ENCODE data around the gene ADISSP.
A peak's percentile ranks its signal among the peaks of the same experiment; 100 is the strongest.
"Not testable (repeated sequence)": the region's sequence is repeated elsewhere in the genome, so short reads cannot be mapped to it uniquely, and the experiment has no call there.

ADISSP gene

DNA sequence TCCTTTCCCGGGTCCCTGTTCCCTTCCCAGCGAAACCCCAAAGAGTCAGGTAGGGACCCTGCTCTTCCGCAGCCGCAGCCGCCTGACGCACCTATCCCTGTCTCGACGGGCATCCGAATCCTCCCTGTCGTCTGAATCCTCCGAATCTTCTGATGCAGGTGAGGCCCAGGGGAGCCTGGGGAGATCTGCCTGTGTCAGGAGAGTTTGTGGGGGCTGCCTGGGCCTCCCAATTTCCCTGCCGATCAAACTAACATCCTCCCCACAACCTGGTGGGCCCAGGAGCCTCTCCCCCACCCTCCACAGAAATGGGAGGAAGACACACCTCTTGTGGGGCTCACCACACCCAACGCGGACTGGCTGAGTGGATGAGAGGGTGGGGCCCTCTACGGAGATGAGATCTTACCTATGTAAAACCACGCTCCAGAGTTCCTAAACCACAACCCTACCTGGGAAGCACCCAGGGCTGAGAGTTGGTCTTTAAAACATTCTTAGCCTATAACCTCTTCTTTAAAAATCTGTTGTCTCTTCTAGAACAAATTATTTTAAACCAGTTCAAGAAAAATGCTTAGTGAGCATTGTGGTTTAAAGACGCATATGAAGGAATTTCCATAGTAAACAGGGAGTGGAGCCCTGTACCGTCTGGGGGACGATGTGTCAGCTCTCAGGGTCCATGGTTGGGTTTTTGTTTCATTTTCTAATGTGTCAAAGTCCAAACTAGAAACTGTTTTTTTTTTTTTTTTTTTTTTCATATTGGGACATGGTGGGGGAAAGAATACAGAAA, 30.2 kb upstream of the ADISSP start:
- no peak for DNase-seq

DNA sequence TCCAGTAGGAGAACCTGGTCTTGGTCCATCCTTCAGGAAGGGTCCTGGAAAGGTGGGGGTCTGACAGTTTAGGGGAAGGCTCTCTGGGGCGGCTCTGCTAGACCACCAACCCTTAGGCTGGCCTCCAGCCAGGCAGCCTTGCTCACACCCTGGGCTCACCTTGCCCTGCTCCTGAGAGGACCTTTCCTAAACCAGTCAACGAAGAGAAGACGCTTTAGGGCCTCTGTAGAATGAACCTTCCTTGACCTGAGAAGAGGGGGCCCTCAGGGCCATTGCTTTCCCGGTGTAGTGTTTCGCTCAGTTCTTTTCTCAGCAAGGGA, 29.6 kb upstream of the ADISSP start:
- DNase-seq = no peak

DNA sequence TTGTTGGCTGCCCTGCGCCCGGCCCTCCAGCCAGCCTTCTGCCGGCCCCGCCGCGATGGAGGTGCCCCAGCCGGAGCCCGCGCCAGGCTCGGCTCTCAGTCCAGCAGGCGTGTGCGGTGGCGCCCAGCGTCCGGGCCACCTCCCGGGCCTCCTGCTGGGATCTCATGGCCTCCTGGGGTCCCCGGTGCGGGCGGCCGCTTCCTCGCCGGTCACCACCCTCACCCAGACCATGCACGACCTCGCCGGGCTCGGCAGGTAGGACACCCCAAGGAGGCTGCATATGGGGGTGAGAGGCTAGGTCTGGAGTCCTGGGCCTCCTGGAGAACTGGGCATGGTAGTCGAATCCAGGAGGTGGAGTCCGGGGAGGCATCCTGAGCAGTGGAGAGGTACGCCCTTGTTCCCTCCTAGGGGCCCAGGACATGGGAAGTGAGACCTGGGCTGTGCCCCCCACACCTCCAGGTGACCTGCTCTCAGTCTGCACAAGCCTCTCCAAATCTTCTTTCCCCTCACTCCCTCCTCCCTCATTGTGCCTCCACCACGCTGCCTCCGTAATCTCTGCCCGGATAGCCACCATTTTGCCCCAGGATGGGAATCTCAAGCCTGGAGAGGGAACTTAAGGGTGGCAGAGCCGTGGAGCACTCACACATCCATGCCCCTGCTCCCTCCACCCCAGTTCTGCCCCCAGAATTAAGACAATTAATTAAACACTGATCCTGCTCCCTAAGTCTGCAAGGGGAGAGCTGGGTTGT, 29.1 kb upstream of the ADISSP start:
- DNase-seq = no peak

DNA sequence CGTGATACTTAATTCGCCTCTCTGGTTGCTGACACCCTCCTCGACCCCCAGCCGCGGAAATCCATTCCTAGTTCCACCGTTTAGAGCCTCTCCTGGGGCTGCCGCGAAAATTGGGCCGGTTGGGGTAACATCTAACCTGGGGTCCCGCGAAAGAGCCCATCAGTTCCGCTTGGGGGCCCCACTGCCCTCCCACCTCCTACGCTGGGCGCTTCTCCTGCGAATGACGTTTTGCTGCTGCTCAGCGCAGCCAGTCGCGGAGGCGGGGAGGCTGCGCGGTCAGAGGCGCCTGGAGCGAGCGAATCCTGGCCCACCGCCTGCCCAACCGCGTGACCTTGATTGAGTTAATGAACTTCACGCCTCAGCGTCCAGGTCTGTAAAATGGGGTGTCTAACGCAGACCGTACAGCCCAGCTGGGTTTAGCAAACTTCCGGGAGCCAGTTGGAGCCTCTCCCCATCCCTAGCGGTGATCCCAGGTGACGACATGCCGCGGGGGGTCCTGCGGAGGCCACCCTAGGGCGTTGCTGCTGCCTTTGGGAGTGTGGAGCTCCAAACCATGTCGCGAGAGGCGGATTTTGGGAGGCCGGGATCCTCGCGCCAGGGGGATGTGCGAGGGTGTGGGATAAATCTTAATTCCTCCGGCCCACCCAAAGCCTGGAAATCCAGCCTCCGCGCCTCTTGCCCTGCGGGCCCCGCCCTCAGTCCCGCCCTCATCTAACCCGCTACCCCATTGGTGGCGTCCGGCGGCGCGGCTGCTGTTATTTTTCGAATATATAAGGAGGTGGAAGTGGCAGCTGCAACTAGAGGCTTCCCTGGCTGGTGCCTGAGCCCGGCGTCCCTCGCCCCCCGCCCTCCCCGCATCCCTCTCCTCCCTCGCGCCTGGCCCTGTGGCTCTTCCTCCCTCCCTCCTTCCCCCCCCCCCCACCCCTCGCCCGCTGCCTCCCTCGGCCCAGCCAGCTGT, 28.2 kb upstream of the ADISSP start, which contains the start of gene CDC25B:
Gene CDC25B, plus strand, starts transcription at position 800 of the 958 bp plus-strand sequence. CDS start 222 bp downstream, outside the sequence.
- DNase-seq = peak; percentile 83

DNA sequence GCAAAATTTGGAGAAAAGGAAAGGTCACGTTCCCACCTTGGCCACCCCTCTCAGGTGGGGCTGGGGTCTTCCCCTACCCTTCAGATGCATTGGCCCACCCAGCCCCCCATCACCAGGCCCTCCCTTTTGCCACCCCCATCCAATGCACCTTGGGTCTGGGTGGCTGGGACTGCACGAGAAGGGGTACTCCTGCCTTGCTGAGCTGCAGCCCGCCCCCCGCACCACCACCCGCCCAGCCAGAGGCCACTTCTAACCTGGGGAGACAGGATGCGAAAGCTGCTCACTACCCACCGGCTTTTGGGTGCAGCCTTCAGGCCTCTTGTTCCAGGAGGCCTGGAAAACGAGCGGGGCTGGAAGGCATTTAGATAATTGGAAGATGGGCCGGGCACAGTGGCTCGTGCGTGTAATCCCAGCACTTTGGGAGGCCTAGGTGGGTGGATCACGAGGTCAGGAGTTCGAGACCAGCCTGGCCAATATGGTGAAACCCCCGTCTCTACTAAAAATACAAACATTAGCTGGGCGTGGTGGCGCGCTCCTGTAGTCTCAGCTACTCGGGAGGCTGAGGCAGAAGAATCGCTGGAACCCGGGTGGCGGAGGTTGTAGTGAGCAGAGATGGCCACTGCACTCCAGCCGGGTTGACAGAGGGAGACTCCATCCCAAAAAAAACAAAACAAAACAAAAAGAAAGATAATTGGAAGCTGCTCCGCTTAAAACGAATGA, 27.3 kb upstream of the ADISSP start:
- no peak for DNase-seq

DNA sequence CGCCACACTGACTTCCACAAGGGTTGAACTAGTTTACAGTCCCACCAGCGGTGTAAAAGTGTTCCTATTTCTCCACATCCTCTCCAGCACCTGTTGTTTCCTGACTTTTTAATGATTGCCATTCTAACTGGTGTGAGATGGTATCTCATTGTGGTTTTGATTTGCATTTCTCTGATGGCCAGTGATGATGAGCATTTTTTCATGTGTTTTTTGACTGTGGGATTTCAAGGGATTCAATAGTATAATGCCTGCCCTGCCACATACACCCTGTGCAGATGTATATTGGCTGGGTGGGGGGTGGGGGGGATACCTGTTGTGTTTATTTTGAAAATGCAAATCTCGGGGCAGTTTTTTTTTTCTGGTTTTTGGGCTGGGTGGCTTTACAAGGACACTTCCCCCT, 26.6 kb upstream of the ADISSP start:
- DNase-seq = not testable (repeated sequence)

DNA sequence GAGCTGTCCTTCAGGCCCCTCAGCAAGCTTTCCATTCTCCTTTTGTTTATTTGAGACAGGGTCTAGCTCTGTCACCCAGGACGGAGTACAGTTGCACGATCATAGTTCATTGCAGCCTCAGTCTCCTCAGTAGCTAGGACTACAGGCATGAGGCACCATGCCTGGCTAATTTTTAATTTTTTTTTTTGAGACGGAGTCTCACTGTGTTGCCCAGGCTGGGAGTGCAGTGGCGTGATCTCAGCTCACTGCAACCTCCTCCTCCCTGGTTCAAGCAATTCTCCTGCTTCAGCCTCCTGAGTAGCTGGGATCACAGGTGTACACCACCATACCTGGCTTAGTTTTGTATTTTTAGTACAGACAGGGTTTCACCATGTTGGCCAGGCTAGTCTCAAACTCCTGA, 21.6 kb upstream of the ADISSP start:
- DNase-seq = not testable (repeated sequence)

DNA sequence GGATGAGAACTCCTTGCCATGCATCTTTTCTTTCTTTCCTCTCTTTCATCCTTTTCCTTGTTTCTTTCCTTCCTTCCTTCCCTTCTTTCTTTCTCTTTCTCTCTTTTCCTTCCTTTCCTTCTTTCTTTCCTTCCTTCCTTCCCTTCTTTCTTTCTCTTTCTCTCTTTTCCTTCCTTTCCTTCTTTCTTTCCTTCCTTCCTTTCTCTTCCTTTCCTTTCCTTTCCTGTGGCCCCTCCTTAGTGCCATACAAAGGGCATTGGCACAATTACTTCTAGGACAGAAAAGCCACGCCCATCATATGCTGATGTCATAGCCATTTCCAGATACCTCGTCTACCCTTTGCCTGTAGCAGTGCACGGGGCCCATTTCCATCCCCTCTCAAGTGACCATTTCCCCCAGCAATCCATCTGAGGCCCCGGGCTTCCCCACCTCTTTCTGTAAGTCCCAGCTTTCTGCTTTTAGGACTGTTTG, 21.2 kb upstream of the ADISSP start:
- DNase-seq = no peak

DNA sequence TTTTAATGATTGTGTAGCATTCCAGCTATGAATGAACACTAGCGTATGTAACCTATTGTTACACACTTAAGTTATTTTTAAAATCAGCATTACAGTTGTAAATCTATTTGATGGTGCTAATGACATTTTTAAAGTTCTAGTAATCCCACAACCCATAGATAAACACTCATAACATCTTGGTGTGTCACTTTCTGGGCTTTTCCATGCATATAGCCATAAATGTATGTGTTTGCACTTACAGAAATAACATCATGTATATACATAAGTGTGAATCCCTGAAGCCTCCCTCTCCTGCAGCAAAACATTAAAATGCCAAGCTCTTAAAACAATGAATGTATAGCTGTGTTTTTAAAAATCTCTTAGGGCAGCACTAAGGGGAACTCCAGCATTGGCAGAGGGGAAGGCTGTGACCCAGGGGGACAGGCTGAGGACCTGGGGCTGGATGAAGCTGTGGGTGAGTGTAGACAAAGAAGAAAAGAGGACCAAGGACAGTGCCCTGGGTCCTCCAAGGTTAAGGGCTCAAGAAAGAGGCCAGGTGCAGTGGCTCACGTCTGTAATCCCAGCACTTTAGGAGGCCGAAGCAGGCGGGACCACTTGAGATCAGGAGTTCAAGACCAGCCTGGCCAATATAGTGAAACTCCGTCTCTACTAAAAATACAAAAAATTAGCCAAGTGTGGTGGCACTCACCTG, 19.9 kb upstream of the ADISSP start:
- no peak for DNase-seq

DNA sequence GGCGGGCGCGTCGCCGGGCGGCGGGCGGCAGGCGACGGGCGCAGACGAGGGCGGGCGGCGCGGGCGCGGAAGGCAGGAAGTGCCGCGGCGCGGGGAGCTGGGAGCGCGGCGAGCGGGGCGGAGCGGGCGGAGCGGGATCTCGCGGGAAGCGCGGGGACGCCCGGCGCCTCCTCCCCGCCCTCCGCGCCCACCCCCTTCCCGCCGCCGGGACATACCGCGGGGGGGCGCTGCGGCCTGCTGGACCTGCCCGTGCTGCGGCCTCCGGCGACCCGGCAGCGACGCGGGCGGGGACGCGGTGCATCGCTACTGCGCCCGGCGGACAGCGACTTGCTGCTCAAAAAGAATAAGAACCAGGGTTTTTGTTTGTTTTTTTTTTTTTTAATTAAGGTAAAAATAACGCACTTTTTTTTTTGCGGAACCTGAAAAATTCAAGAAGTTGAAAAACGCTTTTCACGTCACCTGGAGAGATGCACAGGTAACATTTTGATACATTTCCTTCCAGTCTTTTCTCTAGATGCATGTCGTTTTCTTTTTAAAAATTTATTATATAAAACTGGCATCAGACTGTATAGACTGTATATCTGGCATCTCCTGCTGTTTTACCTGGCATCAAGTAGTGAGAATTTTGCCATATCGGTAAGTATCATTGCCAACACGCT, 19.2 kb upstream of the ADISSP start, which contains the start of gene CENPB:
Gene CENPB, minus strand, starts transcription at position 76 of the 659 bp plus-strand sequence. CDS start 257 bp downstream, outside the sequence.
- DNase-seq = peak; percentile 84

DNA sequence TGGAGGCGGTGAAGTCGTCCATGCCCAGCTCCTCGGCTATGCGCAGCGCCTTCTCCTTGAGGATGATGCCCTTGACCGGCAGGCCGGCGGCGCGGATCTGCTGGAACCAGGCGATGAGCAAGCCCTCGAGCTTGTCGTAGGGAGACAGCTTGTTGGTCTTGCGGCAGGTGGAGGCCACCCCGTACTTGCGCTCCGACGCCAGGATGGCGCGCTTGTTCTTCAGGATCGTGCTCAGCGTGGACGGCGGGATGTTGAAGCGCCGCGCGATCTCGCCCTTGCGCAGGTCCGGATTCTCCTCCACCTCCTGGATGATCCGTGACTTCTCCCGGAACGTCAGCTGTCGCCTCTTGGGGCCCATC, 18.6 kb upstream of the ADISSP start:
- no peak for DNase-seq

DNA sequence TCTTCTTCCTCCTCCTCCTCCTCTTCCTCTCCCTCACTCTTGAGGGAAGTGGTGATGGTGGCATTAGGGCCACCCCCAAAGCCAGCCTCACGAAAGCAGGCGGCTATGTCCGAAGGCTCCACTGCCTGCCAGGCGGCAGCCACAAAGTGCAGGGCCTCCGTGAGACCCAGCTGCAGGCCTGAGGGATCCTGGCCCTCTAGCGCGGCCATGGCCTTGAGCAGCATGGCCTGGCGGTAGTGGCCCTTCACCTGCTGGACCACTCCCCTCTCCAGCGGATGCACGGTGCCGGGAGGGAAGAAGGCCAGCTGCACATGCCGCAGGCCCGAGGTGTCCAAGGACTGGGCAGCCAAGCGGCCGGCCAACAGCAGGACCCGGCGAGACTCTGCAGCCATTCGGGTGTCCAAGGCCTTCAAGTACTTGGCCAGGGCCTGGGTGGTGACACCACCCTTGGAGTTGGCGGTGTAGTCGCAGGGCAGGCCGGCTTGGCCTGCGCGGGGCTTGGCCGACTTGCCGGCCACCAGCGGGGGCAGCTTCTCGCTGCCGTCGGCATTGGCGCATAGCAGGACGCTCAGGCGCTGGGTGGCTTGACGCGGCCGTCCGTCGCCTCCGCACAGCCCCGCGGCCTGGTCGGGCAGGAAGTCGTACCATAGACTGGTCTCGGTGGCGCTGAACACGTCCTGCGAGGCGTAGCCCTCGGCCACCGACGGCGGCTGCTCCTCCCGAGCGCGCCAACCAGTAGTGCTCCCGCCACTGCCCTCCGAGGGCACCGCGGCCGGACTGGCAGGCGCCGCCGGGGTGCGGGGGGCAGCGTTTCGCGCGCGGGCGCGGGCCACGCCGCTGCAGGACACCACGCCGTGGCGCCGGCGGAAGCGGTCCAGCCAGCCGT, 17.9 kb upstream of the ADISSP start:
- DNase-seq = peak; percentile 49

DNA sequence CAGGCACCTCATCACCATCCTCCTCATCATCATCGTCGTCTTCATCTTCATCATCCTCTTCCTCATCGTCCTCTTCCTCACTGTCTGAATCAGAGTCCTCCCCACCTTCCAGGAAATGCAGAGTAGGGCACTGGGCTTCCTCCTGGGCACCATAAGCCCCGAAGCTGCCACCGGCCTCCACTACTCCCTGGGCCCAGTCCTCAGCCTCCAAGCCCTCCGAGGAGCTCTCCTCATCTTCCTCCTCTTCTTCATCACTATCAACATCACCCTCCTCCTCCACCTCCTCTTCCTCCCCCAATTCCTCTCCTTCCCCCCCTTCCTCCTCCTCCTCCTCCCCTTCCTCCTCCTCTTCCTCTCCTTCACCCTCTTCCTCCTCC, 17.3 kb upstream of the ADISSP start:
- no peak for DNase-seq

DNA sequence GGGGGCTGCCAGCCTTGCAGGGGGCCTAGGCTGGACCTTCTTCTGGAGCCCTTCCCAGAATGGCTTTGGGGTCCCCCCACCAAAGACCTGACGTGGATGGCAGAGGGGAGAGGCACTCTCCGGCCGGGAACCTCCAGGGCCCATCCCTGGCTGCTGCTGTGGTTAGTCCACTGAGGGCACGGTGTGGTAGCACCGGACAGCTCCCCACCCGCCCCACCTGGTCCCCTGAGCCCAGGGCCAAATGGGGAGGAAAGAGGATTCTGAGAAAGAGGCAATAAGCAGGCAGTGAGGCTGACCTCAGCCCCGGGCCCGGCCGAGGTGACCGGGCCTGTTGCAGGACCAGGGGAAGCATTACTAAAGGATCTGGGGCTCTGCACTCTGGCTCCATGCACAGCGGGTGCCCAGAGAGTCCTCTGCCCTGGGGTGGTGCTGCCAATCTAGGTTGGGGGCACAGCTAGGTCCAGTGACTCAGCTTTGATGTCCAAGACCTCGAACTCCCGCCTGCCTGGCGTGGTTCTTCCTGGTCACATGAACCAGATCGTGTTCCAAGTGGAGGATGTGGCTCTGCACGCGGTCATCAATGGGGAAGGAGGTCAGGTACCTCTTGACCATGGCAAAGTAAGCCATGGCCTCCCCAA, 16.8 kb upstream of the ADISSP start:
- no peak for DNase-seq

DNA sequence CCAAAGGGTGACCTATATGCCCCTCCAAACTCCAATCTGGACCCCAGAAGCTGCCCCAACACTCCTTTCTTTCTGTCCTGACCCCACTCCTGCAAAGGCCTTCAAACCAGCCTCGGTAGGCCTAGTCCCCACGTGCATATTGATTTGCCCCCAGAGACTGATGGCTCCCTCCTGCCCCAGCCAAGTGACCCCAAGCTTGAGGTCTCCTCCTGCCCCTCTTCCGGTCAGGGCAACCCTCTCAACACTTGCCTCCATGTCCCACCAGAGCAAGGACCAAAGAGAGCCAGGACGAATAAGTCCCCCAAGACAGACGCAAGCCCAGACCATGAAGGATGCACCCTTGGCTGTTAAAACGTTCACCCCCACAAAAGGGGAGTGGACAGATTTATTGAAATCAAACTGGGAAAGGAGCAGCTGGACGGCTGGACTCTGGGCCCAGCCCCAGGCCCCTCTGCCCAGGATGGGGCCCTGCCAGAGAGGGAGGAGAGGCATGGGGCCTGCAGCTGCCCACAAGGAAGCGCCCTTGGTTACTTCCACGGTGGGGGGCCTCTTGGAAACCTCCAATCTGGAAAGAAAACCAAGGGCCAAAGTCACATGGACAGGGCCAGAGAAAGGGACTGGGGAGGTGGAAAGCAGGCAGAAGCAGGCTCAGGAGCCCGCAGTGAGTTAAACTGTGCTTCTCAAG, 16.1 kb upstream of the ADISSP start:
- no peak for DNase-seq

DNA sequence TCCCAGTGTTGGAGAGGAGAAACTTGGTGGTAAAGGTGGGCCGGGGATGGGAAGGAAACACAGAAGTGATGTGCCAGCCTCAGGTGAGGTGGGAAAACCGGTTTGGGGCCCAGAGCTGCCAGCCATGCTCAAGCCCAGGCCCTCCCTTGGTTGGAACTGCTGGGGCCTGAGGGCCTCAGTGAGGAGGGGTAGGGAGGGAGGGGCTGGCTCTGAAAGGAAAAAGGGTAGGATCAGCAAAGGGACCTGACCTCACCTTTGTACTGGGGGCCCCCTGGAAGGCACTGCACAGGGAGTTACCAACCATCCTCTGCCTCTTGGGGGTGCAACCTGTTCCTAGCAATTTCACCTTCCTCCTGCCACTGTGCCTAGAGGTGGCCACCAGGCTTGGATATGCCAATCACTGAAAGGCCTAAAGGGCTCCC, 15.5 kb upstream of the ADISSP start:
- no peak for DNase-seq

DNA sequence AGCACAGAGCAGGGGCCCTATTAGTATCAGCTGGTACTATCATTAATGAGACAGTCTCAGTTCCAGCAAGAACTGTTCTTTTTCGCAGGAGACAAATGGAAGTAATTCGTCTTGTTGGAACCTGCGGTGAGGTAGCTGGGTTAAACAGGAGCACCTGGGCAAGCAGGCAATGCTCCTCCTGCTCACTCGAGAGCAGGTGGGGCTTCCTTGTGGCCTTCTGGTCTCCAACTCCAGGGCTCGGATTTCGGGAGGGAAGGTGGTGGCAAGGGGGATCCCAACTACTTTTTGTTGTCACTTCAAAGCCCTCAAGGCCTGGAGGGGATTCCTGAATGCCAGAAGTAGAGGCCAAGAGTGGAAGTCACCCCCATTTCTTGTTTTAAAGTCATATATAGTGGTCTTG, 15.0 kb upstream of the ADISSP start:
- no peak for DNase-seq

DNA sequence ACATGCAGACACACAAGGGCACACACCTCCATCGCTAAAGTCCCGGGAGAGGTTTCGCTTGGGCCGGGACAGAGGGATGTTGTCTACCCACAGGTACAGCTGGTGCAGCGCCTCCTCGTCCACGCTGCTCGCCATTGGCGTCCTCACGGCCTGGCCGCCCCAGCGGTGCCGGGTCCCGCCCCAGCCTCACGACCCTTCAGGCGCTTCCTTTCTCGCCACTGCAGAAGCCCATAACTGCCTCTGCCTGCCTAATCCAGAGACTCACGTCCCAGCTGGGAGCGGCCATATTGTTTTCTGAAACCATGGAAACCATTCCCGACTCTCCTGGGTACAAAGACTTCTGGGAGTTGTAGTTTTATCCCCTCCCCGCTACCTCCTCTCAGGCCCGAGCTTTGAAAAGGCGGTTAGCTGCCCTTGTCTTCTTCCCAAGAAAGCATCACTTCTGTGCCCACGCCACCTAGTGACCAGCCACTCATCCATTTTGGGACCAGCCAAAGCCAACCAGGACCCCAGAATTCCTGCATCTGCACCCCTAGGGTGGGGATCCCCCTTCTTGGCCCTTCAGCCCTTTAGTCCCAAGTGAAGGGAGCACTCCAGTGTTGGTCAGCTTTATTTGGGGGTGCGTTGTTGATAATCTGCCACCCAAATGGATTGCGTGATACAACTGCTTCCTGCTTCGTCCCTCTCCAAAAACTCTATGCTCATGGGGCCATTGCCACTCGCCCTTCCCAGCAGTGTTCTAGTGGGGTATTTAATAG, 13.8 kb upstream of the ADISSP start, which contains the start of gene SPEF1:
Gene SPEF1, minus strand, starts transcription at position 296 of the 758 bp plus-strand sequence. Its CDS starts 161 bp downstream, at position 135.
- DNase-seq = peak; percentile 68

Measured in GOT3 (cell line).